HepG2 (cell line): ENCODE measurements around the gene ZBTB9. TPM values are rescaled to one million over a fixed set of nuclear protein-coding genes. Genes with fewer than 3 reads are reported as not detected.
A peak's percentile ranks its signal among the peaks of the same experiment; 100 is the strongest.

Experiments
- ATF2 ChIP-seq: sonication (generic); formaldehyde crosslinking; IDR thresholded peaks from 2 replicates; pipeline ENCODE4 v1.4.0; 2020; ENCODE audit warnings: missing genetic modification reagents
- CREB1 ChIP-seq, 2 experiments: fragments of 450-650 bp in 1 of 2; IDR thresholded peaks; 2 replicates each; pipeline ENCODE4 v1.6.1; 2016 to 2017; ENCODE audit warnings: control low read depth in 1 of 2, mild to moderate bottlenecking in 1 of 2, missing compliant biosample characterization in 1 of 2, missing genetic modification characterization in 1 of 2
- ELF1 ChIP-seq: sonication (generic); formaldehyde crosslinking; IDR thresholded peaks from 2 replicates; pipeline ENCODE4 v1.4.0; 2020; ENCODE audit warnings: missing genetic modification reagents
- FOXM1 ChIP-seq: sonication (generic); formaldehyde crosslinking; IDR thresholded peaks from 2 replicates; pipeline ENCODE4 v1.5.0; 2020; ENCODE audit warnings: missing genetic modification reagents
- HNF1B ChIP-seq: sonication (generic); formaldehyde crosslinking; IDR thresholded peaks from 2 replicates; pipeline ENCODE4 v1.5.1; 2020; ENCODE audit warnings: mild to moderate bottlenecking, moderate library complexity, missing genetic modification reagents
- SALL1 ChIP-seq: sonication (generic); formaldehyde crosslinking; IDR thresholded peaks from 2 replicates; pipeline ENCODE4 v1.8.0; 2022; ENCODE audit warnings: mild to moderate bottlenecking, missing genetic modification reagents
- SIN3B ChIP-seq: fragments of 150-350 bp; IDR thresholded peaks from 2 replicates; pipeline ENCODE4 v1.6.1; 2014; ENCODE audit warnings: low read length
- SP1 ChIP-seq, 2 experiments: fragments of 450-650 bp in 1 of 2; sonication (generic) in 1 of 2; formaldehyde crosslinking in 1 of 2; IDR thresholded peaks; 2 replicates each; pipeline versions ENCODE4 v1.4.0 to v1.6.1; 2016 to 2020; ENCODE audit warnings: missing genetic modification reagents in 1 of 2
- ZBTB40 ChIP-seq, 2 experiments: fragments of 450-650 bp in 1 of 2; sonication (generic) in 1 of 2; formaldehyde crosslinking in 1 of 2; IDR thresholded peaks; 2 replicates each; pipeline versions ENCODE4 v1.6.1 to v1.8.0; 2016 to 2022; ENCODE audit warnings: antibody characterized with exemption in 1 of 2, mild to moderate bottlenecking in 1 of 2, missing genetic modification reagents in 1 of 2
- ZBTB43 ChIP-seq: sonication (generic); formaldehyde crosslinking; conservative IDR thresholded peaks from 2 replicates; pipeline ENCODE4 v1.4.0; 2020; ENCODE audit warnings: missing genetic modification reagents
- ZFX ChIP-seq: sonication (generic); formaldehyde crosslinking; IDR thresholded peaks from 2 replicates; pipeline ENCODE4 v1.4.0; 2020; ENCODE audit warnings: mild to moderate bottlenecking, low read depth, missing genetic modification reagents, moderate library complexity
- ZNF749 ChIP-seq: sonication (generic); formaldehyde crosslinking; IDR thresholded peaks from 2 replicates; pipeline ENCODE4 v1.8.0; 2022; ENCODE audit warnings: mild to moderate bottlenecking, missing genetic modification reagents, moderate library complexity, borderline replicate concordance
- ZNF782 ChIP-seq: sonication (generic); formaldehyde crosslinking; IDR thresholded peaks from 2 replicates; pipeline ENCODE4 v1.4.0; 2020; ENCODE audit warnings: missing genetic modification reagents, mild to moderate bottlenecking, borderline replicate concordance
- ZNF883 ChIP-seq: sonication (generic); formaldehyde crosslinking; IDR thresholded peaks from 2 replicates; pipeline ENCODE4 v1.5.1; 2020; ENCODE audit warnings: mild to moderate bottlenecking, missing genetic modification reagents; ENCODE audit errors: not compliant biosample characterization
- polyA plus RNA-seq, 8 experiments: library from polyadenylated mRNA; depleted of rRNA in 3 of 8; stranded (reverse) in 7 of 8; unstranded in 1 of 8; fragments of >200 nt; fragmentation: Illumina TruSeq in 4 of 8; extraction: Trizol in 4 of 8; gene quantifications; 2 replicates each; pipeline versions ENCODE4 v1.2.1 to v1.2.3, GENCODE V29; 2011 to 2016; ENCODE audit warnings: low read depth in 4 of 8, missing spikeins in 1 of 8, mixed read lengths in 1 of 8; ENCODE audit not compliant: insufficient read depth in 1 of 8
- total RNA-seq, 5 experiments: library from RNA; depleted of rRNA; stranded (reverse); fragments of >200 nt; fragmentation: Illumina TruSeq; extraction: Trizol; gene quantifications; 2 replicates each; pipeline ENCODE4 v1.2.3, GENCODE V29; 2016; ENCODE audit warnings: low read depth in 1 of 5

The ZBTB9 gene
- total and polyA plus RNA-seq, 2 of the 13 experiments (the other 11 are each of a cell fraction or from before 2014, with no cell fraction given), result 5.3 to 9.2 TPM

- peak; percentile 40; the same call in 1 of the 2 replicates for TF ChIP-seq FOXM1 (CRISPR knock-in tag)
- no peak for TF ChIP-seq ZNF749 (CRISPR knock-in tag)
- TF ChIP-seq CREB1 (IDR thresholded peaks at IDR 0.05), result peak; percentile 89
- peak; percentile 94 for TF ChIP-seq CREB1 (CRISPR knock-in tag; IDR thresholded peaks at IDR 0.05)
- peak; percentile 76 for TF ChIP-seq ZNF782 (CRISPR knock-in tag)
- TF ChIP-seq ATF2 (CRISPR knock-in tag), result peak; percentile 90
- TF ChIP-seq ZBTB43 (CRISPR knock-in tag), result peak; percentile 88
- TF ChIP-seq ZNF883, result peak; percentile 96
- TF ChIP-seq HNF1B (CRISPR knock-in tag), result peak; percentile 84
- peak; percentile 96 for TF ChIP-seq ELF1 (CRISPR knock-in tag)
- peak; percentile 92 for TF ChIP-seq SALL1 (CRISPR knock-in tag)
- no peak for TF ChIP-seq ZBTB40 (IDR thresholded peaks at IDR 0.05)
- TF ChIP-seq ZBTB40 (CRISPR knock-in tag; IDR thresholded peaks at IDR 0.05), result peak; percentile 27; the same call in 1 of the 2 replicates
- peak; percentile 84 for TF ChIP-seq ZFX (CRISPR knock-in tag)
- TF ChIP-seq SP1 (IDR thresholded peaks at IDR 0.05), result no peak
- TF ChIP-seq SP1 (CRISPR knock-in tag; IDR thresholded peaks at IDR 0.05), result peak; percentile 91
- no peak; the same call in 1 of the 2 replicates for TF ChIP-seq SIN3B
These were observed 36.3 kb upstream of the ZBTB9 start, which contains the start of gene CUTA (continued) for GRCh38 chr6:33417903-33418689.
